ENCODE data around the gene MAPK12. TPM values are rescaled to one million over a fixed set of nuclear protein-coding genes. Genes with fewer than 3 reads are reported as not detected.

The MAPK12 gene
- total RNA-seq, 1 experiment from 2014 or later, result 86.7 TPM

DNA sequence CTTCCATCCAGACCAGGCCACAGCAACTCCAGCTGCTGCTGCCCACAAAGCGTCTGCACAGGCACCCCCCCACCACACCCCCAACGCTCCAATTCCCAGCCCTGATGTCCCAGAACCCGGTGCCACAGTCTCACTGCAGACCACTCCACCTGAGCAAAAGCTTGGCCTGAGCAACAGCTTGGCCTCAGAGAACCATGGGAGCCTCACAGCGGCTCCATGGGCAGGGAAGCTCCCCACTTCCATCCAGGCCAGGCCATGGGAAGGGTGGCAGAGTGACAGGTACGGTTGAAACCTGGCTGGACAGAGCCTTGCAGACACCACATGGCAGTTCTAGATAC is 32.8 kb upstream of the MAPK12 start:
- H3K9me3 ChIP-seq (ENCODE audit: control insufficient read depth in 1 of 2, insufficient read depth in 1 of 2, low read depth in 1 of 2, low read length in 2 of 2), result no peaks in the 10 kb centered on the region
- peak overlapping the region; percentile 99 for H3K27ac ChIP-seq (ENCODE audit: low read depth, low read length)
- no peak for TF ChIP-seq EZH2phosphoT487 (IDR thresholded peaks at IDR 0.05; ENCODE audit: borderline replicate concordance)
- TF ChIP-seq SP1 (IDR thresholded peaks at IDR 0.05; ENCODE audit: low read depth), result no peak
- no peak for TF ChIP-seq ZFX (IDR thresholded peaks at IDR 0.05)
- no peak for TF ChIP-seq POLR2A (IDR thresholded peaks at IDR 0.05; ENCODE audit: borderline replicate concordance, extremely low read depth, insufficient read depth, insufficient read length)
- TF ChIP-seq, protein P1, sequence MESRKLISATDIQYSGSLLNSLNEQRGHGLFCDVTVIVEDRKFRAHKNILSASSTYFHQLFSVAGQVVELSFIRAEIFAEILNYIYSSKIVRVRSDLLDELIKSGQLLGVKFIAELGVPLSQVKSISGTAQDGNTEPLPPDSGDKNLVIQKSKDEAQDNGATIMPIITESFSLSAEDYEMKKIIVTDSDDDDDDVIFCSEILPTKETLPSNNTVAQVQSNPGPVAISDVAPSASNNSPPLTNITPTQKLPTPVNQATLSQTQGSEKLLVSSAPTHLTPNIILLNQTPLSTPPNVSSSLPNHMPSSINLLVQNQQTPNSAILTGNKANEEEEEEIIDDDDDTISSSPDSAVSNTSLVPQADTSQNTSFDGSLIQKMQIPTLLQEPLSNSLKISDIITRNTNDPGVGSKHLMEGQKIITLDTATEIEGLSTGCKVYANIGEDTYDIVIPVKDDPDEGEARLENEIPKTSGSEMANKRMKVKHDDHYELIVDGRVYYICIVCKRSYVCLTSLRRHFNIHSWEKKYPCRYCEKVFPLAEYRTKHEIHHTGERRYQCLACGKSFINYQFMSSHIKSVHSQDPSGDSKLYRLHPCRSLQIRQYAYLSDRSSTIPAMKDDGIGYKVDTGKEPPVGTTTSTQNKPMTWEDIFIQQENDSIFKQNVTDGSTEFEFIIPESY (IDR thresholded peaks at IDR 0.05; ENCODE audit: extremely low read depth, insufficient replicate concordance, low read length), result no peak
- TF ChIP-seq, protein P2, sequence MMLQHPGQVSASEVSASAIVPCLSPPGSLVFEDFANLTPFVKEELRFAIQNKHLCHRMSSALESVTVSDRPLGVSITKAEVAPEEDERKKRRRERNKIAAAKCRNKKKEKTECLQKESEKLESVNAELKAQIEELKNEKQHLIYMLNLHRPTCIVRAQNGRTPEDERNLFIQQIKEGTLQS (IDR thresholded peaks at IDR 0.05), result no peak
- no peak for TF ChIP-seq ZNF274 (IDR thresholded peaks at IDR 0.05; ENCODE audit: low read depth, low read length)
- H3K4me1 ChIP-seq (ENCODE audit: control insufficient read depth in 1 of 2, insufficient read depth in 2 of 2, low read length in 2 of 2), result peaks cover 57 to 70% of the 10 kb centered on the region in 2 experiments
- ATAC-seq, result peak; percentile 6
- H3K27me3 ChIP-seq (ENCODE audit: insufficient read depth, low read length), result no peaks in the 10 kb centered on the region
- H3K9ac ChIP-seq (ENCODE audit: low read length), result peak overlapping the region; percentile 73
- ChIA-PET POLR2A (interaction anchor here (1.4 to 2.7 kb wide), 3 partner anchors 10 to 12 kb away, joined by 4 to 11 read pairs (median 6); no protein-coding TSS in a partner anchor), RAD21 (ENCODE audit: low non-redundant PET in 1 of 2, low total read pairs in 2 of 2, uncharacterized antibody in 2 of 2, unreplicated experiment in 2 of 2) (no interaction called here), CTCF (interaction anchor here (0.9 kb wide), 1 partner anchor 18 kb away, joined by 3 read pairs; no protein-coding TSS in a partner anchor)
- peaks cover 7 to 30% of the 10 kb centered on the region in 2 experiments; a peak in 3 of 4 replicates for H3K36me3 ChIP-seq (ENCODE audit: control insufficient read depth in 1 of 2, insufficient read depth in 2 of 2, low read length in 2 of 2)
- intact Hi-C loops (cut with micrococcal nuclease), result no loop called here
- no peaks in the 10 kb centered on the region for H3K9me2 ChIP-seq (ENCODE audit: insufficient read depth)
- peak overlapping the region; percentile 40 to 56 for H3K4me3 ChIP-seq (replicated peaks in 1 of 2; ENCODE audit: low read depth in 1 of 2, low read length in 2 of 2)
- H3K79me2 ChIP-seq (ENCODE audit: insufficient read depth, low read length), result peaks cover 99% of the 10 kb centered on the region
- BruUV-seq (replicated peaks), result no TSS peak
- no peaks in the 10 kb centered on the region for H4K20me1 ChIP-seq (ENCODE audit: insufficient read depth)
- peak overlapping the region; percentile 92 for H3K4me2 ChIP-seq (ENCODE audit: low read length)
- no peak overlapping the region for H2AFZ ChIP-seq (ENCODE audit: low read depth, low read length, poor library complexity, severe bottlenecking)
- no peak for DNase-seq (ENCODE audit: low read depth, low spot score)
